Cardiac muscle cell (in vitro differentiated cells and primary cell): ENCODE data around the gene KYNU. TPM values are rescaled to one million over a fixed set of nuclear protein-coding genes. Genes with fewer than 3 reads are reported as not detected.
"Not testable (repeated sequence)": the region's sequence is repeated elsewhere in the genome, so short reads cannot be mapped to it uniquely, and the experiment has no call there.

ENCODE experiments used
- DNase-seq, 2 donors: peaks; one replicate each; pipeline versions ENCODE4 v3.0.0 to v3.0.0-alpha.2; 2010 to 2017; ENCODE audit warnings: low read depth in 1 of 2, low spot score in 1 of 2
- H3K27ac ChIP-seq: fragments of 200-600 bp; sonication (generic); 2 replicates; pipeline ENCODE4 v1.5.1; 2016
- H3K27me3 ChIP-seq: fragments of 200-600 bp; sonication (generic); 2 replicates; pipeline ENCODE4 v1.6.0; 2016; ENCODE audit warnings: control low read depth
- H3K36me3 ChIP-seq: fragments of 200-600 bp; sonication (generic); 2 replicates; pipeline ENCODE4 v1.5.1; 2016; ENCODE audit warnings: control low read depth
- H3K4me1 ChIP-seq: fragments of 200-600 bp; sonication (generic); 2 replicates; pipeline ENCODE4 v1.8.1; 2017; ENCODE audit warnings: low read depth, mild to moderate bottlenecking, mixed run types
- H3K4me3 ChIP-seq: fragments of 200-600 bp; sonication (generic); 2 replicates; pipeline ENCODE4 v1.5.1; 2016; ENCODE audit warnings: mild to moderate bottlenecking
- H3K9me3 ChIP-seq: fragments of 200-600 bp; sonication (generic); 2 replicates; pipeline ENCODE4 v1.5.1; 2017; ENCODE audit warnings: low read depth, mild to moderate bottlenecking, control low read depth
- CTCF ChIP-seq: IDR thresholded peaks from 2 replicates; pipeline ENCODE4 v1.5.1; 2012; ENCODE audit warnings: low read depth, mild to moderate bottlenecking, low read length
- polyA plus RNA-seq: library from polyadenylated mRNA; unstranded; fragments of >200 nt; fragmentation: Nextera tagmentation; extraction: Ambion mirVana; gene quantifications from 2 replicates; pipeline ENCODE4 v1.2.1, GENCODE V29; 2016
- total RNA-seq: library from RNA; depleted of rRNA; stranded (reverse); fragments of >200 nt; gene quantifications from 2 replicates; pipeline ENCODE4 v1.2.3, GENCODE V29; 2016

Gene KYNU
- total and polyA plus RNA-seq, 2 experiments from 2014 or later, result 0.12 to 0.24 TPM

- Histone ChIP-seq H3K27me3 (no peaks in the 10 kb centered on the region), H3K4me1 (no peaks in the 10 kb centered on the region), H3K27ac (no peak overlapping the region), H3K36me3 (no peaks in the 10 kb centered on the region), H3K4me3 (no peak overlapping the region), H3K9me3 (no peaks in the 10 kb centered on the region)
- TF ChIP-seq CTCF, result no peak
- DNase-seq, result no peak
Measured at GRCh38 chr2:143068509-143068908, 191.0 kb downstream of the KYNU start.

- H3K4me3 ChIP-seq, result no peak overlapping the region
- no peak overlapping the region for H3K27ac ChIP-seq
- DNase-seq, result no peak
- H3K4me1 ChIP-seq, result no peaks in the 10 kb centered on the region
- no peaks in the 10 kb centered on the region for H3K9me3 ChIP-seq
- H3K36me3 ChIP-seq, result no peaks in the 10 kb centered on the region
- no peak for TF ChIP-seq CTCF
- H3K27me3 ChIP-seq, result no peaks in the 10 kb centered on the region
Measured at GRCh38 chr2:143070704-143071103, 193.2 kb downstream of the KYNU start.

GRCh38 chr2:143071185-143071876 lies 193.9 kb downstream of the KYNU start:
- TF ChIP-seq CTCF, result no peak
- DNase-seq, result no peak
- Histone ChIP-seq H3K36me3 (no peaks in the 10 kb centered on the region), H3K9me3 (no peaks in the 10 kb centered on the region), H3K4me1 (no peaks in the 10 kb centered on the region), H3K27ac (no peak overlapping the region), H3K27me3 (no peaks in the 10 kb centered on the region), H3K4me3 (no peak overlapping the region)

GRCh38 chr2:143074913-143075312 lies 197.4 kb downstream of the KYNU start:
- not testable (repeated sequence) for H3K4me1 ChIP-seq, H3K9me3 ChIP-seq, DNase-seq, H3K27me3 ChIP-seq, H3K27ac ChIP-seq, H3K36me3 ChIP-seq, H3K4me3 ChIP-seq

- no peak for DNase-seq
- Histone ChIP-seq H3K27me3 (no peaks in the 10 kb centered on the region), H3K9me3 (no peaks in the 10 kb centered on the region), H3K4me3 (no peak overlapping the region), H3K36me3 (no peaks in the 10 kb centered on the region), H3K4me1 (no peaks in the 10 kb centered on the region), H3K27ac (no peak overlapping the region)
- TF ChIP-seq CTCF, result no peak
Measured at GRCh38 chr2:143075711-143076110, 198.2 kb downstream of the KYNU start.

- no peak for TF ChIP-seq CTCF
- H3K27ac ChIP-seq, result no peak overlapping the region
- H3K36me3 ChIP-seq, result no peaks in the 10 kb centered on the region
- H3K4me1 ChIP-seq, result no peaks in the 10 kb centered on the region
- H3K4me3 ChIP-seq, result no peak overlapping the region
- no peaks in the 10 kb centered on the region for H3K27me3 ChIP-seq
- no peaks in the 10 kb centered on the region for H3K9me3 ChIP-seq
- DNase-seq, result no peak
Measured at GRCh38 chr2:143078104-143078503, 200.6 kb downstream of the KYNU start.
